IPS DF 6.9 (cell line): ENCODE measurements around the gene MRGPRX2.

Source experiments
- DNase-seq: peaks from one replicate; pipeline ENCODE4 v3.0.0-alpha.2; 2013; ENCODE audit warnings: low read depth, low spot score
- H3K27ac ChIP-seq: one replicate; pipeline ENCODE4 v1.5.1; 2013; ENCODE audit warnings: low read length, control low read depth
- H3K27me3 ChIP-seq: 2 replicates; pipeline ENCODE4 v1.6.1; 2013; ENCODE audit warnings: mild to moderate bottlenecking, low read length; ENCODE audit not compliant: control insufficient read depth, insufficient read depth
- H3K36me3 ChIP-seq: 2 replicates; pipeline ENCODE4 v1.6.1; 2013; ENCODE audit warnings: low read length; ENCODE audit not compliant: control insufficient read depth, insufficient read depth
- H3K4me1 ChIP-seq: 2 replicates; pipeline ENCODE4 v1.6.1; 2013; ENCODE audit warnings: low read length; ENCODE audit not compliant: control insufficient read depth, insufficient read depth
- H3K4me3 ChIP-seq: 2 replicates; pipeline ENCODE4 v1.5.1; 2013; ENCODE audit warnings: mild to moderate bottlenecking, low read length
- H3K9me3 ChIP-seq: 2 replicates; pipeline ENCODE4 v1.6.1; 2013; ENCODE audit warnings: low read length, inconsistent platforms; ENCODE audit not compliant: control insufficient read depth, insufficient read depth
- WGBS: extraction: QIAGEN DNeasy Blood & Tissue Kit; methylation state at CpG from one replicate; pipeline ENCODE4 v1.1.7; 2013; ENCODE audit warnings: mixed read lengths, missing lambda C conversion rate; ENCODE audit not compliant: insufficient read length, insufficient coverage; 5-methylcytosine and 5-hydroxymethylcytosine counted together

MRGPRX2 gene

GRCh38 chr11:19060629-19061028, at the start of gene MRGPRX2:
Gene MRGPRX2, minus strand, starts transcription at chr11:19060717. Its CDS starts 4,315 bp downstream, at chr11:19056402.
- H3K27me3 ChIP-seq = no peaks in the 10 kb centered on the region
- no peaks in the 10 kb centered on the region for H3K9me3 ChIP-seq
- no CpG with 5 or more reads among the region's 4 CpGs for WGBS
- H3K4me3 ChIP-seq = no peak within 1 kb of the TSS
- no peak within 1 kb of the TSS for H3K27ac ChIP-seq
- DNase-seq = no peak
- H3K36me3 ChIP-seq = no peaks in the 10 kb centered on the region
- H3K4me1 ChIP-seq = no peaks in the 10 kb centered on the region

GRCh38 chr11:19110295-19110694, 49.8 kb upstream of the MRGPRX2 start:
- Histone ChIP-seq H3K9me3 (no peaks in the 10 kb centered on the region), H3K4me1 (no peaks in the 10 kb centered on the region), H3K27me3 (no peaks in the 10 kb centered on the region), H3K4me3 (no peak overlapping the region), H3K36me3 (no peaks in the 10 kb centered on the region), H3K27ac (no peak overlapping the region)
- no CpG with 5 or more reads among the region's 3 CpGs for WGBS
- no peak for DNase-seq

DNA sequence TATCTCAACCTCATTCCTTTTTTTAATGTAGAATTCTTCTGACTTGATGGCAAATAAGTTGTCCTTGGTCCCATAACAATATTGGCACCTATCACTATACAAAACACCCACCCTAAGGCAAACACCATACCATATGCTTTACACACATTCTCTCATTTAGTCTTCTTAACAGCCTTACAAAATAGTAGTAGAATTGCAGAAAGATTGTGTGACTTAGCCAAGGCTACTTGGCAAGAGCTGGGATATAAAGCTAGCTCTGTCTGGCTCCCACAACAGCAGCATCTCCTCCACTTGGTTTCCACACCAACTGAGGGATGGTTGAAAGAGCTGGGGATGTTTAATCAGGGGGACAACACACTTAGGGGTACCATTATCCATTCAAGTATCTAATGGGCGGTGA, 46.6 kb upstream of the MRGPRX2 start:
- no peaks in the 10 kb centered on the region for H3K36me3 ChIP-seq
- no peak overlapping the region for H3K27ac ChIP-seq
- no peak for DNase-seq
- H3K27me3 ChIP-seq = no peaks in the 10 kb centered on the region
- no CpG with 5 or more reads among the region's 1 CpG for WGBS
- H3K4me3 ChIP-seq = no peak overlapping the region
- H3K4me1 ChIP-seq = no peaks in the 10 kb centered on the region
- H3K9me3 ChIP-seq = no peaks in the 10 kb centered on the region

DNA sequence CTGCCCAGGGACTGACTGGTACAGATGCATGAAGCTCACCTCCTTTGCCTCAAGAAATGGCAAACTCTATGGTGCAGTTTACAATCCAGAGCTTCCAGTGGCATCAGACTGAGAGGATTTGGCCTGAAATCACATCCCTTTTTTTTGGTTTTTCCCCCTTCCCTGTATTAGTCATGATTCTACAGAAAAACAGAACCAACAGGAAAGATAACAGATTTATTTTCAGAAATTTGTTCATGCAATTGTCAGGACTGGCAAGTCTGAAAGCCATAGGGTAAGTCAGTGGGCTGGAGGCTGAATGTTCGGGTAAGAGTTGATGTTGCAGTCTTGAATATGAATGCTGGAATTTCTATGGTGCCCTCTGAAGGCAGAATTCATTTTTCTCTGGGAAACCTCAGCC, 44.5 kb upstream of the MRGPRX2 start:
- Histone ChIP-seq H3K9me3 (no peaks in the 10 kb centered on the region), H3K4me3 (no peak overlapping the region), H3K4me1 (no peaks in the 10 kb centered on the region), H3K36me3 (no peaks in the 10 kb centered on the region), H3K27me3 (no peaks in the 10 kb centered on the region), H3K27ac (no peak overlapping the region)
- no peak for DNase-seq
- no CpG with 5 or more reads among the region's 1 CpG for WGBS

DNA sequence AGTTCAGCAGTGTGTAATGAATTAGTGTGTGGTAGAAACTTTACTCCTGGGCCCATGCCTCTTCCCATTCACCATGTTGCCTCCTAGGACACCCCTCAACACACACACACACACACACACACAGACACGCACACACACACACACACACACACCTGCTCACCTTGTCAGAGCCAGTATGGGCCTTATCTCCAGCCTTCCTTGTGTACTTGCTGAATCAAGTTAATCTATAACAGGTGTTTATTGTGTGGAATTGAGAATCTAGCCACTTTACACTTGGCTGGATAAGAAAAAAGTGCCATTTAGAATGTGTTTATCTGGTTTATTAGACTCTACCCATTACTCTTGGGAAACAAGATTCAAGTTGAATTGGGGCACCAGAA, 42.0 kb upstream of the MRGPRX2 start:
- no peak overlapping the region for H3K27ac ChIP-seq
- DNase-seq = no peak
- H3K36me3 ChIP-seq = no peaks in the 10 kb centered on the region
- H3K27me3 ChIP-seq = no peaks in the 10 kb centered on the region
- H3K4me3 ChIP-seq = no peak overlapping the region
- WGBS = no CpG with 5 or more reads among the region's 1 CpG
- no peaks in the 10 kb centered on the region for H3K9me3 ChIP-seq
- H3K4me1 ChIP-seq = no peaks in the 10 kb centered on the region

- no peaks in the 10 kb centered on the region for H3K27me3 ChIP-seq
- no peaks in the 10 kb centered on the region for H3K4me1 ChIP-seq
- H3K36me3 ChIP-seq = no peaks in the 10 kb centered on the region
- no peaks in the 10 kb centered on the region for H3K9me3 ChIP-seq
- H3K27ac ChIP-seq = no peak overlapping the region
- H3K4me3 ChIP-seq = no peak overlapping the region
- no peak for DNase-seq
- WGBS = 100% methylated on average over 2 of the region's 4 CpGs
Measured at GRCh38 chr11:19101796-19102520, 41.4 kb upstream of the MRGPRX2 start.

DNA sequence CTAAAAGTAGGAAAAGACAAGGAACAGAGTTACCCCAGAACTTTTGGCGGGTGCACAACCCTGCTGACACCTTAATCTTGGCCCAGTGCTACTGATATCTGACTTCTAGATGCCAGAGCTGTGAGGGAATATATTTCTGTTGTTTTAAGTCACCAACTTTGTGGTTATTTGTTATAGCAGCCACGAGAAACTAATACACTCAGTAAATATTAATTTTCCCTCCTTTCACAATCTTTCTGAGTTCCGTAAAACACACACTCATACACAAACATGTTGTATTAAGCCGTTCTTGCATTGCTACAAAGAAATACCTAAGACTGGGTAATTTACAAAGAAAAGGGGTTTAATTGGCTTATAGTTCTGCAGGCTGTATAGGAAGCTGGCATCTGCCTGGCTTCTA, 40.4 kb upstream of the MRGPRX2 start:
- no peak for DNase-seq
- no peaks in the 10 kb centered on the region; the same call in 1 of the 2 replicates for H3K27me3 ChIP-seq
- H3K4me3 ChIP-seq = no peak overlapping the region
- H3K27ac ChIP-seq = no peak overlapping the region
- no peaks in the 10 kb centered on the region for H3K36me3 ChIP-seq
- no peaks in the 10 kb centered on the region for H3K9me3 ChIP-seq
- WGBS = 100% methylated on average over 1 of the region's 4 CpGs
- no peaks in the 10 kb centered on the region for H3K4me1 ChIP-seq

DNA sequence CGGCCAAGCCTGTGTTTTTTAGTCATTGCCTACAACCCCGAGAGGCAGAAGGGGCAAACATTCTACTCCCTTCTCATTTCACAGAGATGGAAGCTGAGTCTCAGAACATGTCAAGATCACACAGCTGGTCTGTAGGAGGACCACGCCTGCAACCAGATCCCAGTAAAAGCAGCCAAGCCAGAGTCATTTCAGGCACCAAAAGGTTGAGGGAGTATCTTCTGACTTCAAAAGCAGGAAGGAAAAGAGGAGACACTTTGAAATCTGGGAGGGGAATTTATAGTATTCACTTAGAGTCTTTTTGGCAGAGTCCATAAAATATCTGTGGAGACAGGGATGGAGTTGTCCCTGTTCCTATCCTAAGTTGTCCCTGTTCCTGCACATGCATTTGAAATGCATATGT, 38.6 kb upstream of the MRGPRX2 start:
- no CpG with 5 or more reads among the region's 3 CpGs for WGBS
- H3K4me1 ChIP-seq = no peaks in the 10 kb centered on the region
- no peaks in the 10 kb centered on the region for H3K36me3 ChIP-seq
- no peaks in the 10 kb centered on the region; the same call in 1 of the 2 replicates for H3K27me3 ChIP-seq
- H3K27ac ChIP-seq = no peak overlapping the region
- H3K9me3 ChIP-seq = no peaks in the 10 kb centered on the region
- H3K4me3 ChIP-seq = no peak overlapping the region
- DNase-seq = no peak

- no CpG with 5 or more reads among the region's 2 CpGs for WGBS
- Histone ChIP-seq H3K27me3 (no peaks in the 10 kb centered on the region; the same call in 1 of the 2 replicates), H3K4me1 (no peaks in the 10 kb centered on the region), H3K27ac (no peak overlapping the region), H3K4me3 (no peak overlapping the region), H3K9me3 (no peaks in the 10 kb centered on the region), H3K36me3 (no peaks in the 10 kb centered on the region)
- no peak for DNase-seq
Measured at GRCh38 chr11:19094859-19095258, 34.3 kb upstream of the MRGPRX2 start.

- Histone ChIP-seq H3K9me3 (no peaks in the 10 kb centered on the region), H3K4me3 (no peak overlapping the region), H3K36me3 (no peaks in the 10 kb centered on the region), H3K27me3 (no peaks in the 10 kb centered on the region; the same call in 1 of the 2 replicates), H3K4me1 (no peaks in the 10 kb centered on the region), H3K27ac (no peak overlapping the region)
- DNase-seq = no peak
- no CpG with 5 or more reads among the region's 4 CpGs for WGBS
Measured at GRCh38 chr11:19093976-19094375, 33.5 kb upstream of the MRGPRX2 start.

GRCh38 chr11:19092850-19093249, 32.3 kb upstream of the MRGPRX2 start:
- no peaks in the 10 kb centered on the region for H3K4me1 ChIP-seq
- H3K4me3 ChIP-seq = no peak overlapping the region
- WGBS = no CpG with 5 or more reads among the region's 2 CpGs
- no peaks in the 10 kb centered on the region for H3K9me3 ChIP-seq
- H3K27me3 ChIP-seq = no peaks in the 10 kb centered on the region; the same call in 1 of the 2 replicates
- no peak for DNase-seq
- no peaks in the 10 kb centered on the region for H3K36me3 ChIP-seq
- no peak overlapping the region for H3K27ac ChIP-seq
